Measurements from ENCODE around the gene TTC7B.
"Not testable (repeated sequence)": the region's sequence is repeated elsewhere in the genome, so short reads cannot be mapped to it uniquely, and the experiment has no call there.

The TTC7B gene

DNA sequence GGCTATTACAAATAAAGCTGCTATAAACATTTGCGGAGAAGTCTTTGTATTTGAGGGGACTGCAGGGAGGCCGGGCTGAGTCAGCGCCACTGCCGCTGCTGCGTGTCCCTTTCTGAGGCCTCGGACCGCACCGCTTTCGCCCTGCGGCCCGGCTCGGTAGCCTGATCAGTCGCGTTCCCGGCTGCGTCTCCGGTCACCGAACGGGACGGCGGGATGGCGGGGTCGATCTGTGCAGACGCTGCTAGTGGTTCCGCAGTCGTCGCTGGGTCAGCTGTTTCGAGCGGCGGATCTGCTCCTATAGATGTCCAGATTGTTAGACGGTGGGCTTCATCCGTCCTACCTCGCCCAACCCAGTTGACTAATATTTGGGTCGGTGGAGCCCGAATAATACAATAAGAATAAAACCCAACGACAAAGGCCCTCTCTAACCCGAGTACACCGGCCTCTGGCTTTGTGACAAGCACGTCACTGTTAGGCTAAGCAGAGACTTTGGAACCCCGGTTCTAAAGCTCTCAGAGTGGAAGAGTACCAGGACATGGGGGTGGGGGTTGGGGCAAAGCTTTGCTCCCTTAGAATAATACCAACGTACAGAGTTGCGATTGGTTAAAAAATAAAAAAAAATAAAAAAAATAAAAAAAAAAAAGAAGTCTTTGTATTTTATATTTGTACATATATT is 290.7 kb downstream of the TTC7B start:
- not testable (repeated sequence) for DNase-seq (ENCODE audit: low spot score)

DNA sequence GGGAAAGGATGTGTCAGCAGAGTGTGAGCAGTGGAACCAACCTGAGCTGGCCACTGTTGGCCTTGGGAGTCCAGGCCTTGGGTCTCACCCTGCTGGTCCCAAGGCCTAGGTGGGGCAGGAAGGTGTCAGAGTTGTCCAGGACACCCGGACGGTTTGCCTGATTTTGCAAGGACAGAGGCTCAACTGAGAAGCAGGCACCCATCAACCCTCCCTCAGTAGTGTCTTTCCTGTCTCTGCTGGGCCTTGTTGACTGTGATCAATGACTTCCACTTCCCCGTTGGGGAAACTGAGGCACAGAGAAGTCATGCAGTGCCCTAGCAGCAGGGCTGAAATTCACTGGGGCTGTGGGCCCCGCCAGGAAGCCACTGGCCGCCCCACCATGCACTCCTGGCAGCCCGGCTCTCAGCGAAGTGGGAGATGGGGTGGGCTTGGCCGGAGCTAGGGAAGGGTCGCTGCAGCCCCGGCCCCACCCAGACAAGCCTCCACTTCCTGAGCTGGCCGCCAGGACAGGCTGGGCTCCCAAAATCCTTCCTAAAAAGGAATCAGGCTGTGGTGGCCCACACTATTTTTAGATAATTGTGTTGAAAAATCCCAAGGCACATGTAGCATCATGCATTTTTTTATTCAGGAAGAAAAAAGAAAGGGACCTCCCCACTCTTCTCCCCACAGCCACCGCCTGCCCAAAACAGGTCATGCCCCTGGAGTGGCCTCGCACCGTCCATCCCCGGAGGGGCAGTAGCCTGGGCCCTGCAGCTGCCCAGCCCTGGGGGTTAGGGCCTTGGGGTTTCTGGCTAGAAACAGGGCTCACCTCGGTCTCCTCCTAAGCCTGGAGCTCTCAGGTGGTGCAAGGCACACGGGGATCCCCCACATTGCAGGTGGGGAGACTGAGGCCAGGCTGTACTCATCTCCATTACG is 292.0 kb downstream of the TTC7B start:
- DNase-seq (ENCODE audit: low spot score) = no peak

DNA sequence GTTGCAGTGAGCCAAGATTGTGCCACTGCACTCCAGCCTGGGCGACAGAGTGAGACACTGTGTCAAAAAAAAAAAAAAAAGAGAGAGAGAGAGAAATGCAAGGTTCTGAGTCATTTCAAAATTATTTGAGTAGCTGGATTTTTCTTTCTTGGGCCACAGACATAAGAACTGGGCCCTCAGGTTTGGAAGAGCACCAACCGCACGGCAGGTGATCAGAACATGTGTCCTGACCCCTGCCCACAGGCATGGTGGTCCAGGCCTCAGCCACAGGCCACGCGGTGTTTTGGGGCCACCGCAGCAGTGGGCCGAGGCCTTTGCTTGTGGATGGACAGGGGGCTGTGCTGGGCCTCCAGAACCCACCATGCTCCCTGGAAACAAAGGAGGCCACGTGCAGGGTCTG is 292.7 kb downstream of the TTC7B start:
- no peak for DNase-seq (ENCODE audit: low spot score)

DNA sequence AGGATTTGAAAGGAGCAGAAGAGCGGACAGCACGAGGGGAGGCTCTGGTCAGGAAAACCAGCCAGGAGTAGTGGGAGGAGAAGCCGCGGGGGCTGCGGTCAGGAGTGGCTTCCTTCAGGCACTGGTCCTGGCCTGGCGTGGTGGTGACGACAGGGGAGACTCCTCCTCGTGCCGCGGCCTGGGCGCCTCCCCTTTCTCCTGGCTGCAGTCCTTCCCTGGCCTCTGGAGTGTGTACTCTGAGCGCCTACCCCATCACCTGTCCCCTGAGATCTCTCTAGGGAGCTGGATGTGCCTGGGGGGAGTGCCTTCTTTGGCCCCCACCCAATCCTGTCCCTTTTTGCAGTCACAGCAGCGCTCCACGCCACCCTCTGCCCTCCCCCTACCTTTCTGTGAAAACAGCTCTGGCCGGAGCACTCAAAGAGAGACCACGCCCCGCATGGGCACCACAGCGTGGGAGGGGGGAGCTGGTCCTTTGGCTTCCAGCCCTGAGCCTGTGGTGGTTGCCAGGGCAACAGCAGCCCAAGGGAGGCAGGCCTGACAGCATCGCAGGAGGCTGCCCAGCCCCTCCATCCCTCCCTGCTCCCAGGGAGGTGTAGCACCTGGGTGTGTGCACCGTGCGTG is 293.5 kb downstream of the TTC7B start:
- DNase-seq (ENCODE audit: low spot score) = no peak

DNA sequence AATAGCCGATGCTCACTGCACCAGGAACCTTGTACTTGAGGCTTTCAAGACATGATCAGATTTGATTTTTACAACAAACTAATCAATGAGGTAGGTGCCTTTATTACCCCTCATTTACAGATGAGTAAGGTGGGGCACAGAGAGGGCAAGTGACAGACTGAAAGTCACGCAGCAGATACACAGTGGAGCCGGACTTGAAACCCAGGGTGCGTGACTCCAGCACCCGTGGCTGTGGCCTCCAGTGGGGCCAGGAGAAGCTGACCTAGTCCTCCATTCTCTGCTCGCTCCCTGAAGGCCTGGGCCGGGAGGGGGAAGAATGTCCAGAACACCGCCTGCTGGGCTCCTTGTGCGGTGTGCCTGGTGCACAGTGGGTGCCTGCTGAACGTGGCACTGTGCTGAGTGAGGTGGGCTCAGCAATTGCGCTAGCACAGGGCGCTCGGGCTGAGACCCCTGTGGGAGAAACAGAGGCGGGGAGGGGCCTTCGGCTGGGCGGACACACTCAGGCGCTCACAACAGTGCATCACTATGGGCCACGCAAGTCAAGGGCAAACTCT is 294.2 kb downstream of the TTC7B start:
- DNase-seq (ENCODE audit: low spot score) = no peak

DNA sequence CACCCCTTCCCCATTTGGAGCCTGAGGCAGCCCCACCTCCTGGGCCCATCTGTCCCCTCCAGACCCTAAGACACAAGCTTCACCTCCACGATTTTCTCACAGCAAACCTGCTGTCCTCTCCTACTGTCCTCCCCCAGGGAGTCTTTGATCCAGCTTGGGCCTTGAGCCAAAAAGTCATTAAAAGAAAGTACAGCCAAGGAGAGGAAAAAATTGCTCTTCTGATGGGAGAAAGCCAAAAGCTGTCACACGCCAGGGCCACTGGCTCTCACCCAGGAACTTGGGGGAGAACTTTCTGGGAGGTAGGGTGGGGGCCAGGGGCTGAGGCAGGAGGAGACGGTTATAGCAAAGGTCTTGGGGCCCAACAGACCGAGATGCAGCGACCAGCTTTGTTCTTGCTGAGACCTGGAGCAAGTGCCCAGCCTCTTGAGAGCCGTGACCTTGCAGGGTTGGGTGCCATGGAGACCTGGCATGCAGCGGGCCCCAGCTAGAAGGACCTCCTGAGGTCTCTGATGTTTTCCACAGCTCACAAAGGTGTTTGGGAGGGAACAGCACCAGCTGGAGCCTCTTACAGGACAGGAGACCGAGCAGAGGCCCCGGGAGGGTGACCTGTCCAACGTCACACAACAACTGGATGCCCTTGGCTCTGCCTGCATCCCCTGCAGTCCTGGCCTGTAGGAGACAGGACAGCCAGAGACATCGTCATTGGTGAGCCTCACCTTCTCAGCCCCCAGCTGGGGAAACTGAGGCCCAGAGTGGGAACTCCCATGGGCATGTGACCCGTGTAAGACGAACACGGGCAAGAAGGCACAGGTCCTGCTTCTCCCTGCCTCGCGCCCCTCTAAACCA is 294.9 kb downstream of the TTC7B start:
- no peak for DNase-seq (ENCODE audit: low spot score)

DNA sequence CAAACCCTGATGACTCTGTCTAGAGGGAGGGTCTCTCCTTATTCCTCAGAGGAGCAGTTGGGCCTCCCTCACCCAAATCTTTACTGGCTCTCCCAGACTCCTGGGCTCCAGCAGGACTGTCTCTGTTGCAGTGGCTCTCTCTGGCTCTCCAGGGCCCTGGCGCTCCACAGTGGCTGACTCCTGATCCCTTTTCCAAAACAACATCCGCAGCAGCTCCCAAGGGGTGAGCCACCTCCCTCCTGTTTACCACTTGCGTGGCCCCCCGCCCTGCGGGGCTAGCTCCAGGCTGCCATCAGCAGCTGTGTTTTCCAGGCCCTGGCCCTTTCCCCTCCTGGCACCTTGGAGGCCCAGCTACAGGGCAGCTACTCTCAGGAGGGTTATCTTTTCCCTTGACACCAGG is 295.9 kb downstream of the TTC7B start:
- no peak for DNase-seq (ENCODE audit: low spot score)

DNA sequence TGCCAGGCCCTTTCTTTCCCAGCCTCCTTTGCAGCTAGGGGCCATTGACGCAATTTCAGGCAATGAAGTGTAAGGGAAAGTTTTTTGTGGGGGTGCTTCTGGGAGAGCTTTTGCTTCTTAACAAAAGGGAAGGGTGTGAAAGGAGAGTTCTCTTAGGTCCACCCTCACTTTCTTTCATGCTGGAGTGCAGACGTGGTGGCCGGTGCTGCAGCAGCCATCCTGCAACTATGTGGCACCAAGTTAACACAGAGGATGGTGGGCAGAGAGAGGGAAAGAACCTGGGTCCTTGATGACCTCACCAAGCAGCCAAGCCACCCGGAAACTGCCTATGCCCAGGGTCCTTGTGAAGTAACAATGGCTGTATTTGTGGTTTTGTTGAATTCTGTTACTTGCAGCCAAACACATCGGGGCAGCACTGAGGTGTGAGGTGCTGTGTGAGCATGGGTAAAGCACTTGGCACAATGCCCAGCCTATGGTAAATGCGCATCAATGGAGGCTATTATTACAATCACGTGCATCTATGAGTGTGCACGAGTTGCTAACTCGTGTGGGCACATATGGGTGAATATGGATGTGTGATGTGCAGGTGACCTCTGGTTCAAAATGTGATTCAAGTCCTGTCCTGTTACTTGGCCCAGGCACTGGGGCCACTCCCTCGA is 296.8 kb downstream of the TTC7B start:
- no peak for DNase-seq (ENCODE audit: low spot score)

DNA sequence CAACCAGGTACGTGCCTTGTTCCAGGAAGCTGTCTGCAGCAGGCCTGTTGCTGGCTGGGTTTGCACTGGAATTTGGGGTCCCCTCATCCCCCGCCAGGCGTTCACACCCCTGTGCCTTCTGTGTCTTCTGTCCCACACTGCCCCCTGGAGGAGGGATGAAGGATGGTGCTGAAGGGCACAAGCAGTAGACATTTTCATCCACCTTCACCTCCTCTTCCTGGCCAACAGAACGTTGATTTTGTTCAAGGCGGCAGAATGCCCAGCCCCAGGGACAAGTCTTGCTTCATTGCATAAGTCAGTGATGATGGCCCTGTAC is 297.3 kb downstream of the TTC7B start:
- DNase-seq (ENCODE audit: low spot score) = peak; percentile 53

DNA sequence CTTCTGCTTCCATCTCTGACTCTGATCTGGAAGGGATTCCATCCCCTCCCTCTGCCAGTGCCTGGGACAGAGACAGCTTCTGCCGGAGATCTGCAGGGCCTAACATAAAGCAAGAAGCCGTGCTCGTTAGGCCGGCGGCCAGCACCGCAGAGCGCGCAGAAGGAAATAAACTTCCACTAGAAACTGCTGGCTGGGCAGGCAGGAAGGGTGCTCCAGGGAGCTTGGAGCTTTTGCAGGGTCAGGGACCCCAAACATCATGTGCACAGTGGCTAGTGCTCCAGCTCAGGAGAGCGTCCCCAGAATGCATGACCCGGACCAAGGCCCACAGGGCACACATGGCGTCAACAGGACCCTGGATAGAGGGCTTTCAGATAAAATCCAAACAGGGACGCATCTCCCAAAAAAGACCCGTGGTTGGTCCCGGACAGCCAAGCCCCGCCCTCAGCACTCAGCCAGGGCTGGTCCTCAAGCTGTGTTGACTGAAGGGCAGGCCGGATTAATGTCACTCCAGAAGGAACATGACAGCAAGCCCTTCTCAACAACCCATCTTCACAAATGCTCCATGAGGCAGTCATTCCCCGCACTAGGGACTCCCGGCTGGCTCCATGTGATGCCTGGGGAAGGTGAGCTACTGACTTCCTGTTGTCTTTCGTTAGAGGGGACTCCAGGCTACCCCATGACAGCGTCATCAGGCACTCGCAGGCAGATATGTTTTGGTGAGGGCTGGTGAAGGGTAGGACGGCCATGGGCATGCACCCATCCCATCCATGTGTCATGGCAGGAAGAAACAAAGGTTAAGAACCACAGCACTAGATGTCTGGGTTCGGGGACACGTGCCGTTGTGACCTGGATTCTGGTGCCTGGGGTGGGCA is 297.9 kb downstream of the TTC7B start:
- DNase-seq (ENCODE audit: low spot score) = no peak

DNA sequence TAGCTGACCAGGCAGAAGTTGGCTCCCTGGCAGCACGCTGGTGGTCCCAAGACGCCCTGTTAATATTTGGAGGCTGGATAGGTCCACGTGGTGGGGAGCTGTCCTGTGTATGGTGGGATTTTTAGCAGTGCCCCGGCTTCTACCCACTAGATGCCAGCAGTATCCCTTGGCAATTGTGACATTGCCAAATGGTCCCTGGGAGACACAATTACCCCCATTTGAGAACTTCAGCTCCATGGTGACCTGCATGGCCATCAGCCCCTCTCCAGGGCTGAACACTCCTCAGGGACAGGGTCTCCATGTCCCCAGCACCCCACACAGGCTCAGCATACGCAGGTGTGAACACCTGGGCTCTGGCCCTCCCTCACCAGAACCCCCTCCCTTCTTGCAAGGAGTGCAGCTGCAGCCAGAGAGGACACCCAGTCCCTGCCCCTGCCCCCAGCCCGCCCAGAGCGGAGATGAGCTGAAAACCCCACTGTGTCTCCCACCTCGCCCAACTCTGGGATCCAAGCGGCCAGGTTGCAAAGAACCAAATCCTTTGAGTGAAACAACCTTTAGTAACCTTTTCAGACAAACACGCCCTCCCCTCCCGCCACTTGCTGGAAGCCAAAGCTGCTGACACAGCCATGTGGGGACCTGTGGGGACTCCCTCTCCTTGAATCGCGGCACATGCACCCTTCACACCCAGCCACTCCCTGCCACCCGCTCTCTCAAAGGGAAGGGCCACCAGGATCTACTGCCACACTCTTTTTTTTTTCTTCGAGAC is 299.0 kb downstream of the TTC7B start:
- DNase-seq (ENCODE audit: low spot score) = no peak

DNA sequence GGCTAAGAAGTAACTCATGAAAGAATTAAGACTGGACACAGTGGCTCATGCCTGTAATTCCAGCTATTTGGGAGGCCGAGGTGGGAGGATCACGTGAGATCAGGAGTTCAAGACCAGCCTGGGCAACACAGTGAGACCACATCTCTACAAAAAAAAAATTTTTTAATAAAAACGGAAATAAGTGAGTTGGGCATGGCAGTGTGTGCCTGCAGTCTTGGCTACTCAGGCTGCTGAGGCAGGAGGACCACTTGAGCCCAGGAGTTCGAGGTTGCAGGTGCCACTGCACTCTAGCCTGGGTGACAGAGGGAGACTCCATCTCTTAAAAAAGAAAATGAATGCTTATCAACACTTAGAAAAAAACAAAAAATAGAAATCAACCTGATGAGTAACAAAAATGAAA is 301.7 kb downstream of the TTC7B start:
- no peak for DNase-seq (ENCODE audit: low spot score)

DNA sequence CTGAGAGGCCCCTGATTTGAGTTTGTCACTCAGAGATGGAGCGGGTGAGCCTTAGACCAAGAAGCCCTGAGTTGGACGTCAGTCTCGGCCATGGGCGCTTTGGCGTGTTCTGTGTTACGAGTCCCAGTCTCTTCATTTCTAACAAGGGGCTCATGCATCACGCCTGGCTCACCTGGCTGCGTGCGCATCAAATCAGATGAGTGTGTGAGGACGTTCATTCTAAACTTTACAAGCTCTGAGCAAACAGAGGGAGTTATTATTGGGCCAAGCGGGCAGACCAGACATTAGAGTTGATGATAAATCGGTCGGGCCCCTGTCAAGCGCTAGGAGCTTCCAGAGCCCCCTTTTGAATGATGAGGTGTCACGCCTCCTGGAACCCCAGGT is 302.2 kb downstream of the TTC7B start:
- no peak for DNase-seq (ENCODE audit: low spot score)

DNA sequence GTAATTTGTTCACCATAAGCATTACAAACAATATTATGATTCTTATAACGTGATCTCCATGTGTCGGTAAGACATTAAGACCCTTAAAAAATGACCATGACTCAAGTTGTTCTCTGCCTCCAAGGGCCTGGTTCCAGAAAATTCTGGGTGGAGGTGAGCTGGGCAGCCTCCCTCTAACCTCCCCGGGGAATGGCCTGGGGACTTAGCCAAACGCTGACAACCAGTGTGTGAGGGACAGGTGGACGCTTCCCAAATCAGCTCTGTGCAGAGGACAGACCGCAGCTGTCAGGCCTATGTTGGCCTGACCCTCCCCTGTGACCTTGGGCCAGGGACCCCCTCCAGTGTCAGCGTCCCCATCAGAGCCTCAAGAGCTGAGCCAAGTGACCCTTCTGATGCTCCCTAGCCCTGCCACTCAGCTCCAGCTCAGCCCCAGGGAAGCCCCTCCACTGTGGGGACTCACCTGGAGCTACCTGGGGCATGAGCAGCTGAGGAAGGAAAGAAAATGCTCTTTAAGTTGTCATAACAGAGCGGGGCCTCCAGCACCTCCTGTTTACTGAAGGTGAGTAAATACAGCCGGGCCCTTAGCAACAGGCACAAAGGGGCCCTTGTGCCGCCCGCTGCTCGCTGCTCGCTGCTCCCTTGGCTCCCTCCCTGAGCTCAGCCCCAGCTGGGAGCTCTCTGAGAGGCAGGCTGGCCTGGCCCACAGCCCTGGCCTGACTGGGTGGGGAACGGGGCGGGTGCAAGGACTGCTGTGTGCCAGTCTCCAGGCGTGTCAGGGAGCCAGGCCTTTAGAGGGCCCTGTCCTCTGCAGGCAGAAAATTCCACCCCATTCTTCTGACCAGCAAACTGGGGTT is 302.8 kb downstream of the TTC7B start:
- DNase-seq (ENCODE audit: low spot score) = no peak

DNA sequence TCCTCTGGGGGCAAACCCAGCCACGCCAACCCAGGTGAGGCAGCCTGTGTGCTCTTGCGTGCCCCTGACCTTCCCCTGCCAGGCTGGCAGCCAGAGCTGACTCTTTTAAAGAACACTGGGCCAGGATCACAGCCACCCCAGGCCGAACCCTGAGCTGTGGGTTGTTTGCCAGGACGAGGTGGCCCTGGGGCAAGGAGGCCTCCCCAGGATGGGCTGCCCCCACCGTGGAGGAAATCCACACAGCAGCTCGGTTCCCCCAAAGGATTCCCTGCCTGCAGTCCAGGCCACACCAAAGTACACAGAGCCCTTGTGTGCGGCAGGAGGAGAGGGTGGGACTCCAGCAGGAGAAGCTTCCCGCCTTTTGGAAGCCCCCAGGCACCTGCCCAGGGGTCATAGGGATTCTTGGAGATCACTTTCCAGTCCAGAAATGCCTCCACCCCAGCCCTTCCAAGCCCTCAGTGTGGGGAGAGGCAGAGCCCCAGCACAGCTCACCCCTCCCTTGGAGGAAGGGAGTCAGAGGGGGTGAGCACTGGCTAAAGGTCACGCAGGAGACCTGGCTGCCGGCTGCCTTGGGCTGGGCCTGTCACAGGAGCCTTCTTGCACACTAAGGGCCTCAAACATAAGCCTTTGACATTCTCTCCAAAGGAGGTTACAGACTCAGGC is 303.8 kb downstream of the TTC7B start:
- DNase-seq (ENCODE audit: low spot score) = no peak

DNA sequence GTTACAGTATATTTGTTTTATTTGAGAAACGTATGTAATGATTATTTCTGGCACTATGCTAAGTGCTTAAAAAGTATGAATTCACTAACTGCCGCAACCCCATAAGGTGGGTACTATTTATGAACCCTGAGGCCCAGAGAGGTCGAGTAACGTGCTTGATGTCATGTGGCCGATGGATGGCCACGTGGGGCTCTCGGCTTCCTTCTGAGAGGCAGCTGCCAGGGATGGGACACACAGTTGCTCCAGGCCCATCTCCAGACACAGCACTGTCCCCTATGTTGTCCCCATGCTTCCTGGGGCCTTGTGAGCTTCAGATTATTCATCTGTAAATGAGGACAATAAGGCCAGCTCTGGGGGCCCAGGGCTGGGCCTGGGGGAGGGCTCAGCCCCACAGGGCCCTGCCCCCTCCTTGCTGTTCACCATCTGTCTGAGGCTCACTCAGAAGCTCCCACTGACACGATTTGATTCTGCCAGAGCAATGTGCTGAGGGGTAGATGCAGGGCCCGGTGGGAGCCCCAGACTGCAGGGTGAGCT is 304.4 kb downstream of the TTC7B start:
- no peak for DNase-seq (ENCODE audit: low spot score)

DNA sequence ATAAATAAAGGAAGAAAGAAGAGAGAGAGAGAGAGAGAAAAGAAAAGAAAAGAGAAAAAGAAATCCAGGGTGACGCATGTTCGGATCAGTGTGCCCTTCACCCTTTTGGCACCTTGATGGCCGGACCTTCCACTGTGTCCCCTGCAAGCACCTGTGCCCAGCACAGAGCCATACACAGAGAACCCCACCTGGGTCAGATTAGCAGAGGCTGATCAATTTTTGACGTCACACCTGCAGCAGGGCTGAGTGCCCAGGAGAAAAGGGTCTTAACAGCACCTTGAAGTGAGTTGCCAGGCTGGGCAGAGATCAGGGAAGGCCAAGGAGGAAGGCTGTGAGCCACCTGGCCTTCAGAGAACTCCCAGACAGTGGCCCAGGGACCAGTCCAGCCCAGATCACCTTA is 305.0 kb downstream of the TTC7B start:
- no peak for DNase-seq (ENCODE audit: low spot score)

DNA sequence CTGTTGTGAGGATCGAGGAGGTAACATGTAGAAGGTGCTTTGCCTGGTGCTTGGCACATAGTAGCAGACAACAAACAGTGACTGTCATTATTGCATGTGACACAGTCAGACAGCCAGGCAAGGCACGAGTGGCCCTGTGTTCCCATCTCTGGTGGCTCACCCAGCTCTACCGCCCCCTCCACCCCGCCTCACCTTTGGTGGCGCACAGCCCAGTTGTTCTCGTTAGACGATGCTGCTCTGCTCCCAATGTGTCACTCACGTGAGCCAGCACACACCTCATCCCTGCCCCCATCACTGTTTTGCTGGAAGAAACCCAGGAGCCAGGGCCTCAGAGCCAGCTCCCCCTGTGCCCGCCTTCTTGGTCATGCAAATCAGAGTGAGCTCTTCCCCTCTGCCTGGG is 306.1 kb downstream of the TTC7B start:
- DNase-seq (ENCODE audit: low spot score) = no peak
